ENCODE measurements around the gene TM9SF3.
A peak's percentile ranks its signal among the peaks of the same experiment; 100 is the strongest.
"Not testable (repeated sequence)": the region's sequence is repeated elsewhere in the genome, so short reads cannot be mapped to it uniquely, and the experiment has no call there.

Gene TM9SF3

DNA sequence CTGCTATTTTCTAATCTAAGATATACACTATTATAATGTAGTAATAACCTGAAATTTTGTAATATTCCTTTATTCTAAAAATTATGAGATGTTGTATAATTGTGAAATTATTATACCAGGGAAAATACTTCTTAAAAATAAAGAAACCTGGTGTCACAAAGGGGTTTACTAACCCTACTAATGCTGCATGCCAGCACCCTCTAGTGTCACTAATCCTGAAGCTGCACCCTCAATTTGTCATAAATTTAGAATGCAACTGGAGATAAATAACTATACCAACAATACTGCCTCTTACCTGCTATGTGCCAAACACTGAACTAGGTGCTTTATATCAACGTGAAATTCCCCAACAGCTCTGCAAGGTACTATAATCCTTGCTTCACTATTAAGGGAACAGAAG lies 30.8 kb downstream of the TM9SF3 start:
- Histone ChIP-seq H3K79me1 (ENCODE audit: low read length) (no peaks in the 10 kb centered on the region), H4K91ac (ENCODE audit: low read depth, low read length) (no peak overlapping the region), H4K12ac (ENCODE audit: low read depth, low read length) (no peak overlapping the region), H3K4me1 (ENCODE audit: control insufficient read depth in 1 of 2, insufficient read depth in 2 of 2, low read length in 2 of 2) (no peaks in the 10 kb centered on the region), H2BK120ac (ENCODE audit: insufficient read depth, low read length, poor library complexity) (no peak overlapping the region), H3K23ac (ENCODE audit: low read length) (no peak overlapping the region), H3K4me2 (ENCODE audit: low read length) (no peak overlapping the region), H4K8ac (ENCODE audit: low read depth, low read length) (no peak overlapping the region), H2BK12ac (ENCODE audit: low read length) (no peak overlapping the region), H3K4ac (ENCODE audit: low read depth, low read length) (no peak overlapping the region), H2BK5ac (ENCODE audit: low read depth, low read length, poor library complexity) (no peak overlapping the region), H3K14ac (ENCODE audit: low read length) (no peak overlapping the region), H3K36me3 (ENCODE audit: control insufficient read depth in 1 of 2, insufficient read depth in 2 of 2, low read length in 2 of 2) (peaks cover 5 to 17% of the 10 kb centered on the region in 2 experiments), H3K18ac (ENCODE audit: low read length) (no peak overlapping the region), H3K79me2 (ENCODE audit: control insufficient read depth, insufficient read depth, low read length, poor library complexity) (no peaks in the 10 kb centered on the region), H3K4me3 (ENCODE audit: low read depth, low read length) (no peak overlapping the region), H2AK5ac (ENCODE audit: low read length) (no peak overlapping the region), H2AFZ (ENCODE audit: insufficient read depth, low read length, poor library complexity) (no peak overlapping the region), H3K9ac (ENCODE audit: low read length) (no peak overlapping the region), H3K27me3 (ENCODE audit: insufficient read depth, low read length) (no peaks in the 10 kb centered on the region), H3K9me3 (ENCODE audit: insufficient read depth, low read depth, low read length) (no peaks in the 10 kb centered on the region), H3K27ac (ENCODE audit: low read depth, low read length) (no peak overlapping the region)
- DNase-seq = peak in 1 of 2 donors; percentile 13
- no CpG with 5 or more reads among the region's 1 CpG for WGBS (ENCODE audit: extremely low coverage, insufficient coverage, insufficient read length)

DNA sequence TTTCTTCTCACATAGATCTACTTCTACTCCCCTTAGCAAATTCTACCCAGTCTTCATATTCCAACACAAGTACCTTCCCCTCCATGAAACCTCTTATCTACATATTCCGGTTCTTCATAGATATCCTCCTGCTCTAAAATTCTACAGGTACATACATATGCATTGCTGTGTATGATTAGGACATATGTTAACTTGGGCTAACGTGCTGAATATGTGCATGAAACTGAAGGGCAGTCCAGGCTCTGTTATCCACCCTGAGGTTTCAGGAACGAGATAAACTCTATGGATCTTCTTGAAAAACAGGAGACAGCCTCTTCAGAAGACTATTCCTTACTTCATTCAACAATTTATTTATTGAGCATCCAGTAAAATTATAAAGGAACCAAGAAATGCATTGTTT lies 31.5 kb downstream of the TM9SF3 start:
- Histone ChIP-seq H3K4me1 (ENCODE audit: control insufficient read depth in 1 of 2, insufficient read depth in 2 of 2, low read length in 2 of 2) (no peaks in the 10 kb centered on the region), H3K23ac (ENCODE audit: low read length) (no peak overlapping the region), H3K18ac (ENCODE audit: low read length) (no peak overlapping the region), H3K4me2 (ENCODE audit: low read length) (no peak overlapping the region), H3K79me1 (ENCODE audit: low read length) (no peaks in the 10 kb centered on the region), H3K4ac (ENCODE audit: low read depth, low read length) (no peak overlapping the region), H3K9me3 (ENCODE audit: insufficient read depth, low read depth, low read length) (no peaks in the 10 kb centered on the region), H3K27ac (ENCODE audit: low read depth, low read length) (no peak overlapping the region), H3K79me2 (ENCODE audit: control insufficient read depth, insufficient read depth, low read length, poor library complexity) (no peaks in the 10 kb centered on the region), H3K36me3 (ENCODE audit: control insufficient read depth in 1 of 2, insufficient read depth in 2 of 2, low read length in 2 of 2) (peaks cover 5 to 18% of the 10 kb centered on the region in 2 experiments), H3K9ac (ENCODE audit: low read length) (no peak overlapping the region), H2BK12ac (ENCODE audit: low read length) (no peak overlapping the region), H4K91ac (ENCODE audit: low read depth, low read length) (no peak overlapping the region), H3K14ac (ENCODE audit: low read length) (no peak overlapping the region), H2BK120ac (ENCODE audit: insufficient read depth, low read length, poor library complexity) (no peak overlapping the region), H2AFZ (ENCODE audit: insufficient read depth, low read length, poor library complexity) (no peak overlapping the region), H3K4me3 (ENCODE audit: low read depth, low read length) (no peak overlapping the region), H2BK5ac (ENCODE audit: low read depth, low read length, poor library complexity) (no peak overlapping the region), H4K8ac (ENCODE audit: low read depth, low read length) (no peak overlapping the region), H4K12ac (ENCODE audit: low read depth, low read length) (no peak overlapping the region), H2AK5ac (ENCODE audit: low read length) (no peak overlapping the region), H3K27me3 (ENCODE audit: insufficient read depth, low read length) (no peaks in the 10 kb centered on the region)
- WGBS (ENCODE audit: extremely low coverage, insufficient coverage, insufficient read length) = no CpG with 5 or more reads among the region's 3 CpGs
- DNase-seq = no peak

DNA sequence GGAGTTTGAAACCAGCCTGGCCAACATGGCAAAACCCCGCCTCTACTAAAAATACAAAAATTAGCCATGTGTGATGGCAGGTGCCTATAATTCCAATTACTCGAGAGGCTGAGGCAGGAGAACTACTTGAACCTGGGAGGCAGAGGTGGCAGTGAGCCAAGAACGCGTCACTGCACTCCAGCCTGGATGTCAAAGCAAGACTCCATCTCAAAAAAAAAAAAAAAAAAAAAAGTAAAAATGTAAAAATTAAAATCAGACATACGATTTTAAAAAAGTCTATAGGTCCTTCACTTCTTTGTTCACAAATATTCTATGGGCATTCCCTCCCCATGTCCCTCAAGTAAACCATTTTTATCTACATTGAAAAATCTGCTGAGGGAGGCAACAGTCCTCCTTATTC lies 38.2 kb downstream of the TM9SF3 start:
- H3K79me2 ChIP-seq (ENCODE audit: control insufficient read depth, insufficient read depth, low read length, poor library complexity) = no peaks in the 10 kb centered on the region
- H3K18ac ChIP-seq (ENCODE audit: low read length) = no peak overlapping the region
- H3K4me2 ChIP-seq (ENCODE audit: low read length) = no peak overlapping the region
- H3K9me3 ChIP-seq (ENCODE audit: insufficient read depth, low read depth, low read length) = no peaks in the 10 kb centered on the region
- no CpG with 5 or more reads among the region's 5 CpGs for WGBS (ENCODE audit: extremely low coverage, insufficient coverage, insufficient read length)
- H3K9ac ChIP-seq (ENCODE audit: low read length) = no peak overlapping the region
- no peak overlapping the region for H3K23ac ChIP-seq (ENCODE audit: low read length)
- no peak overlapping the region for H2AK5ac ChIP-seq (ENCODE audit: low read length)
- H2AFZ ChIP-seq (ENCODE audit: insufficient read depth, low read length, poor library complexity) = no peak overlapping the region
- H3K4me1 ChIP-seq (ENCODE audit: control insufficient read depth in 1 of 2, insufficient read depth in 2 of 2, low read length in 2 of 2) = no peaks in the 10 kb centered on the region
- no peaks in the 10 kb centered on the region for H3K27me3 ChIP-seq (ENCODE audit: insufficient read depth, low read length)
- no peak overlapping the region for H3K4me3 ChIP-seq (ENCODE audit: low read depth, low read length)
- no peak overlapping the region for H3K14ac ChIP-seq (ENCODE audit: low read length)
- no peak overlapping the region for H3K4ac ChIP-seq (ENCODE audit: low read depth, low read length)
- H3K27ac ChIP-seq (ENCODE audit: low read depth, low read length) = no peak overlapping the region
- no peak for DNase-seq
- no peaks in the 10 kb centered on the region for H3K79me1 ChIP-seq (ENCODE audit: low read length)
- no peak overlapping the region for H4K12ac ChIP-seq (ENCODE audit: low read depth, low read length)
- no peak overlapping the region for H4K91ac ChIP-seq (ENCODE audit: low read depth, low read length)
- no peak overlapping the region for H2BK5ac ChIP-seq (ENCODE audit: low read depth, low read length, poor library complexity)
- no peak overlapping the region for H2BK12ac ChIP-seq (ENCODE audit: low read length)
- H3K36me3 ChIP-seq (ENCODE audit: control insufficient read depth in 1 of 2, insufficient read depth in 2 of 2, low read length in 2 of 2) = peaks cover 11 to 18% of the 10 kb centered on the region in 2 experiments
- no peak overlapping the region for H2BK120ac ChIP-seq (ENCODE audit: insufficient read depth, low read length, poor library complexity)
- no peak overlapping the region for H4K8ac ChIP-seq (ENCODE audit: low read depth, low read length)

DNA sequence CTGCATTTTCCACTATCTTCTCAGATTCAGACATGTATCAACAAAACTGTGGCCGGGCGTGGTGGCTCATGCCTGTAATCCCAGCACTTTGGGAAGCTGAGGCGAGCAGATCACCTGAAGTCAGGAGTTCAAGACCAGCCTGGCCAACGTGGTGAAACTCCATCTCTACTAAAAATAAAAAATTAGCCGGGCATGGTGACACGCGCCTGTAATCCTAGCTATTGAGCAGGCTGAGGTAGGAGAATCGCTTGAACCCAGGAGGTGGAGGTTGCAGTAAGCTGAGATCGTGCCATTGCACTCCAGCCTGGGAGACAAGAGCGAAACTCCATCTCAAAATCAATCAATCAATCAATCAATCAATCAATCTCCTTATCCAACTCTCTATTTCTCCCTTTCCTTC lies 41.3 kb downstream of the TM9SF3 start:
- H3K36me3 ChIP-seq (ENCODE audit: control insufficient read depth in 1 of 2, insufficient read depth in 2 of 2, low read length in 2 of 2) = peaks cover 13 to 17% of the 10 kb centered on the region in 2 experiments
- not testable (repeated sequence) for H3K14ac ChIP-seq (ENCODE audit: low read length); H2AFZ ChIP-seq (ENCODE audit: insufficient read depth, low read length, poor library complexity); H2BK5ac ChIP-seq (ENCODE audit: low read depth, low read length, poor library complexity); H2AK5ac ChIP-seq (ENCODE audit: low read length); H3K23ac ChIP-seq (ENCODE audit: low read length); H2BK120ac ChIP-seq (ENCODE audit: insufficient read depth, low read length, poor library complexity); H4K8ac ChIP-seq (ENCODE audit: low read depth, low read length); H3K9ac ChIP-seq (ENCODE audit: low read length); H3K4me2 ChIP-seq (ENCODE audit: low read length); H3K18ac ChIP-seq (ENCODE audit: low read length); H4K91ac ChIP-seq (ENCODE audit: low read depth, low read length); H2BK12ac ChIP-seq (ENCODE audit: low read length); H3K79me2 ChIP-seq (ENCODE audit: control insufficient read depth, insufficient read depth, low read length, poor library complexity); H3K4ac ChIP-seq (ENCODE audit: low read depth, low read length); H3K79me1 ChIP-seq (ENCODE audit: low read length); H3K4me1 ChIP-seq (ENCODE audit: control insufficient read depth in 1 of 2, insufficient read depth in 2 of 2, low read length in 2 of 2); H3K4me3 ChIP-seq (ENCODE audit: low read depth, low read length); H3K27me3 ChIP-seq (ENCODE audit: insufficient read depth, low read length); H4K12ac ChIP-seq (ENCODE audit: low read depth, low read length); H3K9me3 ChIP-seq (ENCODE audit: insufficient read depth, low read depth, low read length); H3K27ac ChIP-seq (ENCODE audit: low read depth, low read length); DNase-seq
- WGBS (ENCODE audit: extremely low coverage, insufficient coverage, insufficient read length) = no CpG with 5 or more reads among the region's 10 CpGs
